Subcutaneous adipose tissue (tissue), 4 donors: ENCODE results near the gene MRPL14. TPM values are rescaled to one million over a fixed set of nuclear protein-coding genes. Genes with fewer than 3 reads are reported as not detected.

Source experiments
- total RNA-seq, 4 donors: library from RNA; depleted of rRNA; stranded (reverse); fragments of >200 nt; gene quantifications; one replicate each; pipeline ENCODE4 v1.1.0, GENCODE V29; 2016
- TF ChIP-seq, protein P1 (sequence below): fragments of 450-650 bp; IDR thresholded peaks from one replicate; pipeline ENCODE4 v1.5.1; 2016; ENCODE audit warnings: low read depth, mild to moderate bottlenecking, control low read depth, antibody characterized with exemption, moderate library complexity

MRPL14 gene
- total RNA-seq, 4 donors from 2014 or later, result 26.2 to 30.8 (median 27.6) TPM

DNA sequence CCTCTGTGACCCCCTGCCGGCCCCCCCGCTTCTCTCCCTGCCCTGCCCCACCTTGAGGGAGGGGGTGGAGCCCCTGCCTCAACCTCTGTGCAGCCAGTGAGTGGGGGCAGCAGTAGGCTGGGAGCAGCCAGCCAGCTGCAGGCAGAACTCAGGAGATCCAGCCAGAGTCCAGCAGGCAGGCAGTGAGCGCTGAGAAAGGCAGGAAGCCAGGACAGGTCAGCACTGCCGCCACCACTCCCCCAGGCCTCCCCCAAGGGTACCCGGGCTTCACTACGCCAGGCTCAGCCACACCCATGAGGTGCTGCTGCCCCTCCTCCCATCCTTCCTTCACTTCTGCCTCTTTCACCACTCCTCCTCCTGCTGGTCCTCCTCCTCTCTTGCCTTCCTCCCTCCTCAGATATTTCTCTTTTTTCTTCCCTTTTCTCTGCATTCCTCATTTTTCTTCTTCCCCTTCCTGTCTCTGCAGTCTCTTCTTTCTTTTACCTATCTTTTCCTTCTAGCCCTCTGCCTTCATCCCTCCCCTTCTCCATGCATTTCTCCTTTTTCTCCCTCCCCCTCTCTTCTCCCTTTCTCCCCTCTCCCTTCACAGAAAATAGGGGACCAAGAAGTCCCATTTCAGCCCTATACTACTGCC is 11.6 kb upstream of the MRPL14 start:
- TF ChIP-seq, protein P1, sequence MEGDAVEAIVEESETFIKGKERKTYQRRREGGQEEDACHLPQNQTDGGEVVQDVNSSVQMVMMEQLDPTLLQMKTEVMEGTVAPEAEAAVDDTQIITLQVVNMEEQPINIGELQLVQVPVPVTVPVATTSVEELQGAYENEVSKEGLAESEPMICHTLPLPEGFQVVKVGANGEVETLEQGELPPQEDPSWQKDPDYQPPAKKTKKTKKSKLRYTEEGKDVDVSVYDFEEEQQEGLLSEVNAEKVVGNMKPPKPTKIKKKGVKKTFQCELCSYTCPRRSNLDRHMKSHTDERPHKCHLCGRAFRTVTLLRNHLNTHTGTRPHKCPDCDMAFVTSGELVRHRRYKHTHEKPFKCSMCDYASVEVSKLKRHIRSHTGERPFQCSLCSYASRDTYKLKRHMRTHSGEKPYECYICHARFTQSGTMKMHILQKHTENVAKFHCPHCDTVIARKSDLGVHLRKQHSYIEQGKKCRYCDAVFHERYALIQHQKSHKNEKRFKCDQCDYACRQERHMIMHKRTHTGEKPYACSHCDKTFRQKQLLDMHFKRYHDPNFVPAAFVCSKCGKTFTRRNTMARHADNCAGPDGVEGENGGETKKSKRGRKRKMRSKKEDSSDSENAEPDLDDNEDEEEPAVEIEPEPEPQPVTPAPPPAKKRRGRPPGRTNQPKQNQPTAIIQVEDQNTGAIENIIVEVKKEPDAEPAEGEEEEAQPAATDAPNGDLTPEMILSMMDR, result no peak

DNA sequence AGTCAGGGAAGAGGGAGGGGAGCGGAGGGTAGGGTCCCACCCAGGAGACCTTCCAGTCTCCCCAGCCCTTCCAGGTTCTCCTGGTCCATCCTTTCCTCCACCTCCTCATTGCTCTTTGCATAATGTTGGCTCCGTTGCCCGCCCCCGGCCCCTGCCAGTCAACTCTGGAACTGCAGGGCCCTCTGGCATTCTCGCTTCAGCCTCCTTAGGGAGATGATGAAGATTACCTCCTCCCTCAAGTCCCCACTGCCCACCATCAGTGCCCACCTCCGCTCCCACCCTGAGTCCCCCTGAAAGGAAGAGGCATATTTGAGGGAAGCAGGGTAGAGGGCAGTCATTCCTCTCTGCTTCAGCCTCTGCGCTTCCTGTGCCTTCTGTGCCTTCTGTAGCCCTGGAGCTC is 8.6 kb upstream of the MRPL14 start:
- TF ChIP-seq, protein P1, result no peak

DNA sequence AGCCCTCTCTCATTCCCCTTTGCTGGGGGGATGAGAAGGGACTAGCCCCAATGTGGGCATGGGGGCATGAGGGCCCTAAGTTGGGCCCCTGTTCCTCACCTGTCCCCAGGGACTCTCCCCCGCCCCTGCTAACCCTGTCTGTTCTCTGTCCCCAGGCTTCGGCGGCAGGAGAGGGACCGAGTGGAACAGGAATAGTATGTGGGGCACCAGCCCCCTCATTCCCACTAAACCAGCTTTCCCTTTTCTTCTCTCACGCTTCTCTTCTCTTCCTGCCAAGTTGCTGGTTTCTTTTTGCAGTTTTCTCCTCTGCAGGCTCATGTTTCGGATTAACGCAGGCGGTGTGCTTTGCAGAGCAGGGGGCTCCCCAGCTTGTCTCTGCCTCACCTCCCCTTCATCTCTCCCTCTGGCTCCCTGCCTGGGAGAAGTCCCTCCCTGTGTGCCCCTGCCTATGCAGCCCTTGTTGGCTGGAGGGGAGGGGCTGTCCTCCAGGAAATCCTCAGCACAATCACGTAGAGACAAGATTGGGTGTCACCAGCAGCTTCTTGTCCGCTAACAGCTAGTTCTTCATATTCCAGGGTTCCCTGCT is 8.0 kb upstream of the MRPL14 start:
- TF ChIP-seq, protein P1, result no peak

DNA sequence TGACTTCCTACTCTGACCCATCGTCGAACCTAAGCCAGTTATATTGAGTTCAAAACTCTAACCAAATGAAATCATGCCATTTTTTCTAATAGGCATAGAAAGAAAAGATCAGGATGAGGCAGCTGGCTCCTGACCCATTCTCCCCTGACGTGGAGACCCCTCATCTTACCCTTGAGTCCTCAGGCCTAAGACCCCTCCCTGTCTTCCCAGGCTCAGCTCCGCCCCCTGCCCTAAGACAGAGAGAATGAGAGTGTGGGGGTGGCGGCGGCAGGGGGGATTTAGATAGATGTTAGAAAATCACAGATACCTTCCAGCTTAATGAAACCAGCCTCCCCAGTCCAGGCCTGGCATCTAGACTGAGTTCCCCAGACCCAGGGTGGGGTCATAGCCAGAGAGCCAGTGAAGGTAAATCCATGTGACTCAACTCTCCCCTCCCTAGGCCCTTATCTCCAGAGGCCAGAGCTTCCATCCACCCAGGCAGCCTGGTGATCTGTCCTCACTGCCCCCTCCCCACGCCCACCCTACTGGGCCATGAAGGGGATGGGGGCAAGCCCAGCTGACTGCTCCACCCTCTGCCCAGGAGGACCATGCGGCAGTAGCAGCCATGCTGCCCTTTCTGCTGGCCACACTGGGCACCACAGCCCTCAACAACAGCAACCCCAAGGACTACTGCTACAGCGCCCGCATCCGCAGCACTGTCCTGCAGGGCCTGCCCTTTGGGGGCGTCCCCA is 6.9 kb upstream of the MRPL14 start:
- TF ChIP-seq, protein P1, result no peak

- TF ChIP-seq, protein P1, result no peak
These were observed 6.0 kb upstream of the MRPL14 start for GRCh38 chr6:44133003-44133931.

GRCh38 chr6:44132476-44132875 is 5.2 kb upstream of the MRPL14 start:
- TF ChIP-seq, protein P1, result no peak

- TF ChIP-seq, protein P1, result no peak
These were observed 4.6 kb upstream of the MRPL14 start for GRCh38 chr6:44131892-44132291.
